ENCODE data around the gene TEX19.

TEX19 gene

DNA sequence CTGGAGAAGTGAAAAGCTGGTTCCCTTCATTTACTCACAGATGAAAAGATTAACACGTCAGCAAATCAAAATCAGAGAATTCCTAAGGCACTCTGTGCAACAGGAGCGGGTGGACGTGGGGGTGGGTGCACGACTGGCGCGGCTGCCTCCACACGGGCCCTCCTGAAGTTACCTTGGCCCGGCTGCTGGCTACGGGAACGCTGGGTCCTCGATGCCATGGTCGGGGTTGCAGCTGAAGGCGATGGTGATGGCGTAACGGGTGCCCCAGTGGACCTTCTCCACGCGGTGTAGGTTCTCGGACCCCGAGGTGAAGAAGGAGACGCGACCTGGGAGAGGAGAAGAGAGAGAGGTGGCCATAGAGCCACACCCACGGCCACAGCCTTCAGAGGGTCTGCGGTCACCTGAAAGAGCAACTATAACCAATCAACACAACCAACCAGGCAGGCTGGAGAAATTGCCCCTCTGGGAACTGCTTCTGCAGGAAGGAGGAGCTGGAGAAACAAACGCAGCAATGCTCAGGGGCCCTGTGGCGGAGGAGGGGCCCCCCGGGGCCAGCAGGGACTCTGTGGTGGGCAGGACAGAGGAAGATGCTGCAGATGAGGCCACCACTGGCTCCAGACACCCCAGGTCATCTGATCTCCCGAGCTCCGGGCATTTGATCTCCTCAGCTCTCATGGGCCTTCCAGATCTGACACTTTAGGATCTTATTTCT is 33.3 kb downstream of the TEX19 start:
- TF ChIP-seq, protein P1, sequence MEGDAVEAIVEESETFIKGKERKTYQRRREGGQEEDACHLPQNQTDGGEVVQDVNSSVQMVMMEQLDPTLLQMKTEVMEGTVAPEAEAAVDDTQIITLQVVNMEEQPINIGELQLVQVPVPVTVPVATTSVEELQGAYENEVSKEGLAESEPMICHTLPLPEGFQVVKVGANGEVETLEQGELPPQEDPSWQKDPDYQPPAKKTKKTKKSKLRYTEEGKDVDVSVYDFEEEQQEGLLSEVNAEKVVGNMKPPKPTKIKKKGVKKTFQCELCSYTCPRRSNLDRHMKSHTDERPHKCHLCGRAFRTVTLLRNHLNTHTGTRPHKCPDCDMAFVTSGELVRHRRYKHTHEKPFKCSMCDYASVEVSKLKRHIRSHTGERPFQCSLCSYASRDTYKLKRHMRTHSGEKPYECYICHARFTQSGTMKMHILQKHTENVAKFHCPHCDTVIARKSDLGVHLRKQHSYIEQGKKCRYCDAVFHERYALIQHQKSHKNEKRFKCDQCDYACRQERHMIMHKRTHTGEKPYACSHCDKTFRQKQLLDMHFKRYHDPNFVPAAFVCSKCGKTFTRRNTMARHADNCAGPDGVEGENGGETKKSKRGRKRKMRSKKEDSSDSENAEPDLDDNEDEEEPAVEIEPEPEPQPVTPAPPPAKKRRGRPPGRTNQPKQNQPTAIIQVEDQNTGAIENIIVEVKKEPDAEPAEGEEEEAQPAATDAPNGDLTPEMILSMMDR (IDR thresholded peaks at IDR 0.05; ENCODE audit: control extremely low read depth, extremely low read depth, low read depth, missing control alignments) = no peak
- no peak for DNase-seq (ENCODE audit: extremely low spot score)
- POLR2A ChIA-PET = no interaction called here
- CTCF ChIA-PET = interaction anchor here (1.4 kb wide), 1 partner anchor 40 kb away, joined by 3 read pairs; no protein-coding TSS in a partner anchor

DNA sequence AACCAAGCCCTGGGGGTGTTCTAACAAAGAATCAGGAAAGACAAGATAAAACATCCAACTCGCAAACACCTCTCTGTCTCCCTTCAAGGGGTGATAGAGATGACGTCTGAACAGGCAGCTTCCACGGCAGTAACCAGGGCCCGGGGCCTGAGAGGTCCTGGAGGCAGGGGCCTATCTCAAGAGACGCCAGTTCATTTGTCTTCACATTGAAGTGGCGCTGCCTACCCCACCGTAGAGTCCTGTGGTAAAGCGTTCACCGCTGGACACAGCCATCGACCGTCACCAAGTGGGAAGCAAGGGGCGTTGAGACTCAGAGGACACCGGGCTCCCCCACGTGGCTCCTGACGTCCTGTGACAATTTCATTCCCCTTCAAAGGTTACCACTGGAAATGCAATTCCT is 33.9 kb downstream of the TEX19 start:
- TF ChIP-seq, protein P1 (IDR thresholded peaks at IDR 0.05; ENCODE audit: control extremely low read depth, extremely low read depth, low read depth, missing control alignments) = no peak
- no peak for DNase-seq (ENCODE audit: extremely low spot score)
- POLR2A ChIA-PET = no interaction called here
- CTCF ChIA-PET = interaction anchor here (1.0 to 1.4 kb wide), 2 partner anchors 29 to 40 kb away, joined by 3 to 4 read pairs; no protein-coding TSS in a partner anchor

DNA sequence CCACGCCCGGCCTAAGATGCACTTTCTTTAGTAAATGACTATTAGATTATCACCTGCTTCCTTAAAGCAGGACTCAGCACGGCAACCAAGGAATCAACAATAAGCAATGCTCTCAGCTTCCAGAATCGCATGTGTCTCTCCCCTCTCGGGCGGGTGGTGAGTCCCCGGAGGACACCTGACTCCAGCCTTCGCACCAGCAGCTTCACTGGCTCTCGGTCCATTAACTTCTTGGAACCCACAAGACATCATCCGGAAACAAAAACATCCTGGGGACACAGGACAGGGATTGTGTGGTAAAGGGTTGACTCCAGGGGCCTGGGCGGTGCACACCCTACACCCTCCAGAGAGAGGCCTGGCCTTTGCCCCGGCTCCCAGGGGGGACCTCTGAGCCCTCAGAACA is 35.2 kb downstream of the TEX19 start:
- TF ChIP-seq, protein P1 (IDR thresholded peaks at IDR 0.05; ENCODE audit: control extremely low read depth, extremely low read depth, low read depth, missing control alignments) = no peak
- CTCF ChIA-PET = interaction anchor here (1.0 to 2.0 kb wide), 2 partner anchors 22 to 42 kb away, joined by 3 to 4 read pairs; no protein-coding TSS in a partner anchor
- POLR2A ChIA-PET = no interaction called here
- DNase-seq (ENCODE audit: extremely low spot score) = no peak

DNA sequence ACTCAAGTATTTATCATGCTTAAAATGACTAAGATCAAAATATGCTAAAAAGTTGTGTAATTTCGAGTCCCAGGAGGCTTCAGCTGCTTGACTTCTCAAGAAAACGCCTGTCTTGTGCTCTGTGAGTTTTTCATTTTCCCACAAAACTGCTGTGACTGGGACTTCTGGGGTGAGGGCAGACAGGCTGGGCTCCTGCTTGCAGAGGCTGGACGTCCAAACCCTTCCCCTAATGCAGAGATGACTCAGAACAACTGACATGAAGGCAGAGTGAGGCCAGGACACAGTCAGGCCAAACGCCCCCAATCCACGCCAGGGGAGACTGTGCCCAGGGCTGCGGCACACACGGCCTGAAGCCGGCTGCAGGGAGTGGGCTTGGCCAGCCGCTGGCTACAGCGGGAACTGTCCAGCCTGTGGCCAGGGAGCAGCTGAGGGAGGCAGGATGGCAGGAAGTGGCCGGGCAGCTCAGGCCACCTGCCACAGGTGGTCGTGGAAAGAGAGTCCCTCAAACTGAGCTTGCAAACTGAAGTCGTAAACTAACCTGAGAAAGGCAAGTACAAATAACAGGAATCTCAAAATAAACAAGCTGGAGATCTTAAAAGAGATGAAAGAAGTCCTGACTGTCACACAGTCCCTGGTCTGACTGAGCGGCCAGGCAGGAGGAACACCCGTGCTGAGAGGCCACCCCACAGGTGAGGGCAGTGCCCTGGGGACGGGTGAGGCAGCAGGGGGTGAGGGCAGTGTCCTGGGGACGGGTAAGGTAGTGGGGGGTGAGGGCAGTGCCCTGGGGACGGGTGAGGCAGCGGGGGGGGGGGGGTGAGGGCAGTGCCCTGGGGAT is 37.8 kb downstream of the TEX19 start:
- ChIA-PET POLR2A (no interaction called here), CTCF (no interaction called here)
- TF ChIP-seq, protein P1 (IDR thresholded peaks at IDR 0.05; ENCODE audit: control extremely low read depth, extremely low read depth, low read depth, missing control alignments) = no peak
- DNase-seq (ENCODE audit: extremely low spot score) = no peak

DNA sequence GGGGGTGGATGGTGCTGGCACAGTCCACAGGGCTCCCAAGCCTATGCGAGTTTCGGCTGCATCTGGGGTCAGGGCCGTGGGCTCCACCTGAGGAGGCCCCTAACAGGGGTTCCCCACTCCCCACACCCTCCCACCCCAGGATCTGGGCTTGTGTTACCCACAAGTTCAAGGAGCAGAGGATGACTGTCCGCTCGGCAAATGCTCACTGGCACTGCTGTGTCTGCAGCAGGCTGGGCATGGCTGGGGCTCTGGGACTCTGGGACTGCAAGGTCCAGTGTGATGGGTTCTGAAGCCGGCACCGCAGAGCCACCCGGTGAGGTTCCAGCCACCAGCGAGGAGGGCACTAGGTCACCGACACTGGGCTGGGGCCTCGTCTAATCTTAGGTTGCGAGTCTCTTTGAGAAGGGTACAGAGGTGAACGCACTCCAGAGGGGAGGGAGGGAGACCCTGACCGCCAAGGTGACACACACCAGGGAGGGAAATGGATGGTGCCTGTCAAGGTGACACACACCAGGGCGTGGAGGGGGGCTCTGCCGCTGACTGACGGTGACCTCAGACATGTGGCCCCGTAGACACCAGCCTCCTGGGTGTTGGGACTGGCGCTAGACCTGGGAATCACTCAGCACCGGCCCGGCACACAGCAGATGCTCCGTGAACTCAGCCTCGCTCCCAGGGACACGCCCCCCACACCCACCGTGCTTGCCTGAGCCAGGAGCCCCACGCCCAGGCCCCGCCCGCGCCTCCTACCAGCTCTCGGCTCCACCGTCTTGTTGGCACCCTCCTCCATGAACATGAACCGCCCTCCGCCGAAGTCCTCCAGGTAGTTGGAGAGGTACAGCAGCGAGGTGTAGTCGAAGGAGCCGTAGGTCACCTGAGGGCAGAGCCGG is 38.6 kb downstream of the TEX19 start:
- ChIA-PET POLR2A (no interaction called here), CTCF (no interaction called here)
- TF ChIP-seq, protein P1 (IDR thresholded peaks at IDR 0.05; ENCODE audit: control extremely low read depth, extremely low read depth, low read depth, missing control alignments) = no peak
- DNase-seq (ENCODE audit: extremely low spot score) = no peak

DNA sequence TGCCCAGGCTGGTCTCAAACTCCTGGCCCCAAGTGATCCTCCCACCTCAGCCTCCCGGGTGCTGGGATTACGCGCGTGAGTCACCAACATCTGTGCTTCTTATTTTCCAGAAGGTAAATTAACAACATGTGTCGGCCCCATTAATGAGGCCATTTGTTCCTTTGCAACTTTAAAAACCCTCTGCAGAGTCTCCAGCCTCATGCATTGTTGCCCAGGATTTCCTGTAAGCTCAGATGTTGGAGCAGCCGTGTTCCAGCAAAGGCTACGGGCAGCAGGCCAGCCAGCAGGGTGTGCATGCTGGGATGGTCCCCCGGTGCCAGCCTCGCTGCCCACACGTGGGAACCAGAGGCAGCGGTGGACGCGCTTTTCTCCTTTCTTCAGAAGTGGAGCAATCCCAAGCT is 40.0 kb downstream of the TEX19 start:
- no peak for DNase-seq (ENCODE audit: extremely low spot score)

More for the DNA sequence above, 40.0 kb downstream of the TEX19 start:
- CTCF ChIA-PET = interaction anchor here (1.0 to 1.5 kb wide), 2 partner anchors 20 to 46 kb away, joined by 4 to 5 read pairs; no protein-coding TSS in a partner anchor
- TF ChIP-seq, protein P1 (IDR thresholded peaks at IDR 0.05; ENCODE audit: control extremely low read depth, extremely low read depth, low read depth, missing control alignments) = no peak
- POLR2A ChIA-PET = no interaction called here

All from GM10248 (cell line).